T-helper 9 cell (primary cell): ENCODE data around the gene FKBP11.
A peak's percentile ranks its signal among the peaks of the same experiment; 100 is the strongest.
"Not testable (repeated sequence)": the region's sequence is repeated elsewhere in the genome, so short reads cannot be mapped to it uniquely, and the experiment has no call there.

Experiments
- DNase-seq: peaks from one replicate; pipeline ENCODE4 v3.0.0-alpha.2; 2020

Gene FKBP11

DNA sequence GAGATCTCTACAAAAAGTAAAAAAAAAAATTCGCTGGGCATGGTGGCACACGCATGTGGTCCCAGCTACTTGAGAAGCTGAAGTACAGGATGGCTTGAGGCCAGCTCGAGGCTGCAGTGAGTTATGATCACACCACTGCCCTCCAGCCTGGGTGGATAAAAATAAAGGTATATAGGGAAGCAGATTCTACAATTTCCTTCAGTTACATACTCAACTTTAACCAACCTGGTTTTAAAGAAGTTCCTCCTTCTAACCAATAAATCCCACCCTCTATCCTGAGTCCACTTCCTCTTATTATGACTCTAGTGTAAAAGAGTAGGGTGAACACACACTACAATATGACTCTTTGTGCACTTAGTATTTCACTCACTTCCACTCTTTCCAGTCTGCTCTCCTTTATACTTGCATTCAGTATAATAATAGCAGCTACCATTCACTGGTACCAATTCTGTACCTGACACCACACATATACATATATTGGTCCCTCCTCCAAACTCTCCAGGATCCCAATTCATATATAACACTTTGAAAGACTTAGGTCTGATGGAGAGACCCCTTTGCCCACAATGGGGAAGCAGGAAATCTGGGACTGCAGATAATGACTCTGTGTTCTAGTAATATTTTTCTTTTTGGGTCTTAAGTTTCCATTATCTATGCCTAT lies 29.7 kb upstream of the FKBP11 start:
- DNase-seq: no peak

GRCh38 chr12:48954061-48954460 lies 28.8 kb upstream of the FKBP11 start:
- no peak for DNase-seq

DNA sequence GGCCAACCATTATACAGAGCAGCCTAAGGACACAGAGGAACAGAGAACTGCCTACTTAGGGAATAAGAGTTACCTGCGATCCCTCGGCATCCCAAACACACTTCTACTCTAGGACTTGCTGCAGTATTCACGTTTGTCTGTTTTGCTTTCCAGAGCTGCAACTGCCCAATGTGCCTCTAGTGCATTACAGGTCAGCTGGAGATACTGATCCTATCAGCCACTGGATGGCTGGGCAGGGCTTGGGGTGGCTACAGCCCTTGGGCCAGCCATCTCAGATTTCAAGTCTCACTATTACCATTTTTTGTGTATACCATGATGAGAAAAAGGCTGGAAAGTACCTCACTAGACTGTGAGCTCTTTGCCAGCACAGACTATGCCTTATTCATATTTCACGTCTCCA lies 27.4 kb upstream of the FKBP11 start:
- no peak for DNase-seq

GRCh38 chr12:48947727-48948126 lies 22.4 kb upstream of the FKBP11 start:
- no peak for DNase-seq

- DNase-seq: no peak
Measured at GRCh38 chr12:48946943-48947342, 21.7 kb upstream of the FKBP11 start.

DNA sequence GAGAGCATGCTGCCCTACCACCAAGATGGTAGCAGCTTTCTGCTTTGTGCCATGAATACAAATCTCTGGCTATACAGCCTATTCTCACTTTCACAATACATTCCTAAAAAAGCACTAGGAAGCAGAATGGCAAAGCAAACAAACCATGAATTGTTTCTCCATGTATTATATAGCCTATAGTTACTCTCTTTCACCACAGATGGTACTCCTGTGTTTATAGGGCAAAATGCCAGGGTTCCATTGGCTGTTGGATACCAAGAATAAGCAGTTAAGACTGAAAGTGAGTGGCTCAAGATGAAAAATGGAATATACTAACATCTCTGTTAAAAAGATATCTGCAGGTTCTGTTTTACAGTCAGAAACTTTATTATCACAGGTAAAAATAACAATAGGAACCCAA lies 20.9 kb upstream of the FKBP11 start:
- no peak for DNase-seq

GRCh38 chr12:48943221-48943620 lies 17.9 kb upstream of the FKBP11 start:
- no peak for DNase-seq

- DNase-seq: no peak
Measured at GRCh38 chr12:48940181-48940580, 14.9 kb upstream of the FKBP11 start.

DNA sequence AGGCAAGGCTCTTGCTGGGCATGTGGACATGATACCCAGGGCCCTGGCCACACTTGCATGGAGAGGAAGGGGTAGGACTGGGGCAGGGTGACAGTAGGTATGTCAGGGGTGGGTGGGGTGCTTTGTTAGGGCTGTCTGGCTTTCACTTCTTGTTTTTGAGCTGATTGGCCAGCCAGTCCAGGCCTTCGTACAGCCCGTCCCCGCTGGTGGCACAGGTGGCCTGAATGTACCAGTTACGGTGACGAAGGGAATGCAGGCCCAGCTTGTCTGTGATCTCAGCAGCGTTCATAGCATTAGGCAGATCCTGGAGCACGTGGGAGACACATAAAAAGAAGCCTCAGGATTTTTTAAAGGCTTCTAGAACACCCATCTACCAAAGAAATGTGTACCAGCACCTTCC lies 13.5 kb upstream of the FKBP11 start:
- no peak for DNase-seq

DNA sequence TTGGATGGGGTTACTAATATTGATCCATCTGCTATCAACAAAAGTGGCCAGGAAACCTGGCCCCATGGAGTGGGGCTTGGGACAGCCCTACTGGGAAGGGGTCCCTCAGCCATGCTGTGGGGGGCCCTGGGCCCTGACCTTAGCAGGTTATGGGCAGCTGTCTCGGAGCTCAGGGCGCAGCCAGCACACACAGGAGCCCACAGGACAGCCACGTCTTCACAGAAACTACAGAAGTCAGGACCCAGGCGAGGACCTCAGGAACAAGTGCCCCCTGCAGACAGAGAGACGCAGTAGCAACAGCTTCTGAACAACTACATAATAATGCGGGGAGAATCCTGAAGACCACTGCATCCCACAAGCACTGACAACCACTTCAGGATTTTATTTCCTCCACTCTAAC lies 11.9 kb upstream of the FKBP11 start:
- DNase-seq: no peak

DNA sequence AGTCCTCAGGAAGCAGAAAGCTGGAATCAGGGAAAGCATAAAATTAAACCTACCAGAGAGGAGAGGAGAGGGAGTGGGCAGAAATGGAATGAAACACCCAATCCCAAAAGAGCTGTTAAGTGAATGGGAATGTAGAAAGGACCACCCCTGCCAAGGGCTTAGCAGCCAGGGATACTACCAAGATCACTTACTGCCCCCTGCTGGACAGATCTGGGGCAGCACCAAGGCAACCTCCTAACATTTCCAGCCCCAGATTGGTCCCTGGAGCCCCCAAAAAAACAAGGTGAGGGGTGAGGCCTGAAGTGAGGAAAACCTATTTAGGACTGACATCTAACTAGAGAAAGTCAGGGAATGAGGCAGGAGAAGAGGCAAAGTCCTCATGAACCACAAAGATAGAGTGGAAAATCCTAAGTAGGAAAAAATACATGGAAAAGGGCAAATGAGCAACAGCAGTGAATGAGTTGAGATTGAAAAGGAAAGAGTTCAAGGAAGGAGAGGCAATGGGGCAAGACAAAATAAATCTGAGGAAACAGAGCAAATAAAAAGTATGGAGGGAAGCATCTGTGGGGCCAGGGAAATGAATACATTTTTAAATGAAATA lies 11.2 kb upstream of the FKBP11 start:
- peak; percentile 91 for DNase-seq

GRCh38 chr12:48934312-48934706 lies 9.0 kb upstream of the FKBP11 start:
- no peak for DNase-seq

DNA sequence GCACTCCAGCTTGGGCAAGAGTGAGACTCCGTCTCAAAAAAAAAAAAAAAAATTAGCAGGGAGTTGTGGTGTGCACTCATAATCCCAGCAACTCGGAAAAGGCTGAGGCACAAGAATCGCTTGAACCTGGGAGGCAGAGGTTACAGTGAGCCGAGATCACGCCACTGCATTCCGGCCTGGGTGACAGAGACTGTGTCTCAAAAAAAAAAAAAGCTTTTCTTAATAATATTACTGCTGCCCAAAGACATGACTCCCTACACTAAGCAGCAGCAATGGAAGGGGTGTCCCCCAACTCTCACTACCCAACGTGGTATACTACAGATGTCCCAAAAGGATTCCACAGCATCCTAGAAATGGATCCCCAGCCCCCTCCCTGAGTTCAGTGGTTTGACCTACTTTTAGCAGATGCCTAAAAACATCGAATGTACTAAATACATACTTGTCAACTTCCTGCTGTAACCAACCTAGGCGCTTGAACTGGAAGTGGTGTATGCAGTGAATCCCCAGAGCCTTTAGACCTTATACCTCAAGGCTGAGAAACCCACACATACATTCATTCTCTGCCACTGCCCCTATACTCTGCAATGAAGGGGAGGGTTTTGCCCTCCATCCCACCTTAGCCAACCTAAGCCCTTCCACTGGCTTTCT lies 8.5 kb upstream of the FKBP11 start:
- DNase-seq: peak; percentile 30

GRCh38 chr12:48932878-48933277 lies 7.6 kb upstream of the FKBP11 start:
- no peak for DNase-seq

DNA sequence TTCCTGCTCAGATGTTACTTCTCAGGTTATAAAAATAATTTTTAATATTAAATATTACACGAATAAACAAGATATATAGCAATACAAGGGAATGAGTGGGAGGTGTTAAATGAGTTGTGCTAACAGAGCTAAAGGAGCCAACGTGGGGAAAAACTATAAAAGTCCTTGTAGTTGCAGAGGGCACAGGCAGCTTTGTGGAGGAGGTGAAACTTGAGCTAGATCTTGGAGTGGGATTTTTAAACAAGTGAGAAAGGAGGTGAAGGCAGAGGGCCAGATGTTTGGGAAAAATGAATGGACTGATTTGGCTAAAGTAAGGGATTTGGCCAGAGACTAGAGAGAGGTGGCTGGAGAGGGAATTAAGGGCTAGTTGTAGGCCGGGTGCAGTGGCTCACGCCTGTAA lies 5.2 kb upstream of the FKBP11 start:
- DNase-seq: no peak

- no peak for DNase-seq
Measured at GRCh38 chr12:48929551-48929950, 4.3 kb upstream of the FKBP11 start.

- DNase-seq: no peak
Measured at GRCh38 chr12:48927261-48927660, 2.0 kb upstream of the FKBP11 start.

DNA sequence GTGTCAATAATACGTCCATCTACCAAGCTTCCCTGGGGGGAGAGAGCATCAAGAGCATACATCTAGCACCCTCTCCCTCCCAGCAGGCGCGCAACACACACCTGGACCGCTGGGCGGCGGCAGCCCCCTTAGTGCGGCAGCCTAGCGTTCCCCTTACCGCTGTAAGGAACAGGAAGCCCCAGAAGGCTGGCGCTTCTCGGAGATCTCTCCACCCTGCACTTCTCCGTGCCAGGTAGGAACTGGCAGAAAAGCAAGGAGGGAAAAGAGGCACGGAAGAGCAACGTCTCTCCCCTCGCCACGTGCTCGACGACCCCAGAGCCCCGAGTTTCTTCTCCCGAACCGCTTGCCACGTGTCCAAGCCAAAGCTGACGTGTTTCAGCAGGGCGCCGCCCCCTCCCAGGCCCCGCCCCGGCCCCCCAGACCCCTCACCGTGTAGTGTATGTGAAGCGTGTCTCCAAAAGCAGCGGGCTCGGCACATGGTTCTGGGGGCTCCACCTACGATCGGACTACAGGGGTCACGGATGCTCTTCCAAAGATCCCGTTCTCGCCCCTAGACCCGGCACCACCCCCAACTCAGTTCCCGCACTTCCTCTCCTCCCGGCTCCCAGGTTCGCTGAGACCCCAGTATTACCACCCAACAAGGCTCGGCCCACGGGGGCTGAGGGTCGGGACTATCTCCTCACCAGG lies 532 bp downstream of the FKBP11 start:
- DNase-seq: peak; percentile 67

DNA sequence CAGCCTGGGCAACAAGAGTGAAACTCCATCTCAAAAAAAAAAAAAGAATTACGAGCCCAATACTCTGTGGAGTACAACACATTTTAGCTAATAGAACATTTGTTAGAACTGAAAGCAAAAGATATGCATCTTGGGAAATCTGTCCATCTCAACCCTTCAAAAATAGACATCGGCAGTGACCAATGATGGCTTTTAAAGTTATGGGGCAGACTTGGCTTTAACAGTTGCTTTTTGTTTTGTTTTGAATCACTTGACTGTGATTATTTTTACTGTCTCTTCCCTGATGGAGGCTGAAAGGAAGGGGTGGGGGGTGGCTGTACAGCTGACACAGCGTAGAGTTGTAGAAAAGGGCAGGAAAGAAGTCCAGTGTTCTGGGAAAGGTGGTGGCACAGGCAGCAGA lies 2.2 kb downstream of the FKBP11 start:
- DNase-seq: no peak

DNA sequence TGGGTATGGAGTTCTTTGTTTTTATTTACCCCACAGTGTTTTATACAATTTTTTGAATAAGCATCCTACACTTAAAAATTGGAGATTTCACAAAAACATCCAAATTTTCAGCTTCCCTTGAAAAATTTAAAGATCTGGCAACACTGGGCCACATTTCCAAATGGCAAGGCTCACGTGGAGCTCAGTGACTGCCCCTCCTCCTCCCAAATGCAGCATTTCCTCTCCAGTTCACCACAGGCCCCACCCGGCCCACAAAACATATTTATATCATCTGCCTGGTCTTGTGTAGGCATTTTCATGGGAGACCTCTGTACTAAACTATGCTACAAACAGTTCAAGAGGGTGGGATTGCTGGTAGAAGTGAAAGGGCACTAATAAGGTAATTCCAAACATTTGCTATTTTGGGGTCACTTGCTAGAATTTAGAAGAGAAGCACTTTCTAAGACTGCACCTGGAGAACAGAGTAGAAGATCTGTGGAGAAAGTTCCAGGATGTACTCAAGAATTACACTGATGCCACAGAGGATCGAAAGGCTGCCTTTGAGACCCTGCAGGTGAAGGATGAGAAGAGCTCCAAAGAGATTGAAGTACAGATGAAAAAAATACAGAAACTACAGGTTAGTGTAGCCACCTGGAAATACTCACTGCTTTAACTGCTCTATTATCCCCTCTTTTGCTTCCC lies 7.3 kb downstream of the FKBP11 start:
- peak; percentile 33 for DNase-seq

DNA sequence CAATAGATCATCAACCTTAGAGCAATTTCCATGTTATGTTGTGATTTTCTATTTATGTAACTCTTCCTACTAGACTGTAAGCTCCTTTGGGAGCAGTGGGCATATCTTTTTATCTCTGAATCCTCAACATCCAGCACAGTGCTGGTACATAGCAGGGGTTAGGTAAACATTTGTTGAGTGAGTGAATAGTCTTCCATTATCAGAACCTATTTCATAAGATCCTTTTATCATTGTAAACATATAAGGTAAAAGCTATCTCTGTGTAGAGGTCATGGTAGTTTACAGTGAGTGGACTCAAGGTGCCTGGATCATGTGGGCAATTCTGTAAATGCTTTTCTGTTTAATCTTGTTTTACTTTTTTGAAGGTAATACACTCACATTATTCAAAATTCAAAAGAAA lies 15.1 kb downstream of the FKBP11 start:
- DNase-seq: no peak

- DNase-seq: not testable (repeated sequence)
Measured at GRCh38 chr12:48909698-48910097, 15.6 kb downstream of the FKBP11 start.

DNA sequence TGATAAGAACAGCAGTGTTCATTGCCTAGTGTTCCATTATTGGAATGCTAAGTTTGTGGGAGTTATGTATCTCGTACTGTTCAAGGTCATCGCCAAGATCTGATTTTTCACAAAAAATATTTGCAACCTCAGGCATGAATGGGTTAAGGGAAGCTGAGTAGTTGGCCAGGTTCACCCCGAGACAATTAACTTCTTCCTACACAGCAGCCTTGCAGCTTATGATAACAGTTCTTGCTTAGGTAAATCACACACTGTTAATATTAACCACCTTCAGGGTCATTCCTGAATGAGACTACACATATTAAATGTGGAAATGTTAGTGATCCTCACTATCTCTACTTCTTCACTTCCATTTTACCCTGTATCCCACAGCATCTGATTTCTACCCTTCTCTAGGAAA lies 18.0 kb downstream of the FKBP11 start:
- no peak for DNase-seq
